ENCODE measurements around the gene SERPINB8.

DNA sequence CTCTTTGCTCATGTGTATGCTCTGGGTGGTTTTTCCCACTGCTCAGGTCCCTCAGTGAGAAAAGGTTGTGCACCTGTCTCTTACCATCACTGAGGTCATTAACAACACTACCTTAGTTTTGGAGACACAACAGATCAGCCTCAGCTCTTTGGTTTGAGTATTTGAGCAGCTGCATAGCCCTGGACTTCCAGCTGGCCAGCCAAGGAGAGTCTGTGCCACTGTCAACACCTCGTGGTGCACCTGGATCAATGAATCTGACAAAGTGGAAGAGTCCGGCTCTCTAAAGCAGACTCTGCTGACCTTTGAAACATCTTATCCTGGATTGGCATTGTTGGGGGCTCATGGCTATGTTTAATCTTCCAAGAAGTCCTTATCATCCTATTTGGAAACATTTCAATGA lies 30.0 kb downstream of the SERPINB8 start:
- TF ChIP-seq, protein P1, sequence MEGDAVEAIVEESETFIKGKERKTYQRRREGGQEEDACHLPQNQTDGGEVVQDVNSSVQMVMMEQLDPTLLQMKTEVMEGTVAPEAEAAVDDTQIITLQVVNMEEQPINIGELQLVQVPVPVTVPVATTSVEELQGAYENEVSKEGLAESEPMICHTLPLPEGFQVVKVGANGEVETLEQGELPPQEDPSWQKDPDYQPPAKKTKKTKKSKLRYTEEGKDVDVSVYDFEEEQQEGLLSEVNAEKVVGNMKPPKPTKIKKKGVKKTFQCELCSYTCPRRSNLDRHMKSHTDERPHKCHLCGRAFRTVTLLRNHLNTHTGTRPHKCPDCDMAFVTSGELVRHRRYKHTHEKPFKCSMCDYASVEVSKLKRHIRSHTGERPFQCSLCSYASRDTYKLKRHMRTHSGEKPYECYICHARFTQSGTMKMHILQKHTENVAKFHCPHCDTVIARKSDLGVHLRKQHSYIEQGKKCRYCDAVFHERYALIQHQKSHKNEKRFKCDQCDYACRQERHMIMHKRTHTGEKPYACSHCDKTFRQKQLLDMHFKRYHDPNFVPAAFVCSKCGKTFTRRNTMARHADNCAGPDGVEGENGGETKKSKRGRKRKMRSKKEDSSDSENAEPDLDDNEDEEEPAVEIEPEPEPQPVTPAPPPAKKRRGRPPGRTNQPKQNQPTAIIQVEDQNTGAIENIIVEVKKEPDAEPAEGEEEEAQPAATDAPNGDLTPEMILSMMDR (IDR thresholded peaks at IDR 0.05), result no peak
- TF ChIP-seq POLR2A (IDR thresholded peaks at IDR 0.05) (no peak), POLR2AphosphoS5 (IDR thresholded peaks at IDR 0.05) (no peak), EP300 (IDR thresholded peaks at IDR 0.05) (no peak)
